Mesenchymal stem cell (in vitro differentiated cells and primary cell): ENCODE data around the gene ALDH3A2.

Experiments
- DNase-seq: peaks from one replicate; pipeline ENCODE4 v3.0.0-alpha.2; 2013
- H2AFZ ChIP-seq: one replicate; pipeline ENCODE4 v1.6.1; 2013; ENCODE audit warnings: low read depth, mild to moderate bottlenecking, control low read depth, inconsistent platforms, low read length, moderate library complexity
- H2AK5ac ChIP-seq: 2 replicates; pipeline ENCODE4 v1.6.1; 2013; ENCODE audit warnings: low read length, moderate library complexity, mild to moderate bottlenecking, inconsistent platforms; ENCODE audit not compliant: severe bottlenecking
- H2BK120ac ChIP-seq: one replicate; pipeline ENCODE4 v1.6.1; 2013; ENCODE audit warnings: low read depth, mild to moderate bottlenecking, inconsistent platforms, low read length, moderate library complexity
- H2BK12ac ChIP-seq, 2 experiments: one replicate each; pipeline ENCODE4 v1.6.1; 2013; ENCODE audit warnings: inconsistent platforms in 2 of 2, low read length in 2 of 2, mild to moderate bottlenecking in 2 of 2, moderate library complexity in 2 of 2, control low read depth in 1 of 2
- H2BK15ac ChIP-seq: one replicate; pipeline ENCODE4 v1.6.1; 2013; ENCODE audit warnings: mild to moderate bottlenecking, low read depth, inconsistent platforms; ENCODE audit not compliant: poor library complexity, severe bottlenecking
- H2BK5ac ChIP-seq: 2 replicates; pipeline ENCODE4 v1.6.1; 2013; ENCODE audit warnings: low read depth, mild to moderate bottlenecking, low read length, control low read depth, inconsistent platforms; ENCODE audit not compliant: poor library complexity, severe bottlenecking
- H3K14ac ChIP-seq, 2 experiments: one replicate each; pipeline ENCODE4 v1.6.1; 2013; ENCODE audit warnings: inconsistent platforms in 2 of 2, low read length in 2 of 2, control low read depth in 1 of 2, mild to moderate bottlenecking in 1 of 2, moderate library complexity in 1 of 2
- H3K18ac ChIP-seq, 2 experiments: one replicate each; pipeline ENCODE4 v1.6.1; 2013; ENCODE audit warnings: inconsistent platforms in 2 of 2, low read length in 2 of 2, control low read depth in 1 of 2, low read depth in 1 of 2, mild to moderate bottlenecking in 1 of 2
- H3K23ac ChIP-seq, 2 experiments: one replicate each; pipeline ENCODE4 v1.6.1; 2013; ENCODE audit warnings: inconsistent platforms in 2 of 2, low read length in 2 of 2, mild to moderate bottlenecking in 2 of 2, moderate library complexity in 2 of 2, control low read depth in 1 of 2
- H3K27ac ChIP-seq: 2 replicates; pipeline ENCODE4 v1.5.1; 2013; ENCODE audit warnings: mild to moderate bottlenecking, moderate library complexity, low read length, control low read depth, inconsistent platforms; ENCODE audit not compliant: poor library complexity, severe bottlenecking
- H3K27me3 ChIP-seq, 2 experiments: 2 replicates each; pipeline versions ENCODE4 v1.6.1 to v1.7.0; 2013; ENCODE audit warnings: low read length in 2 of 2, mild to moderate bottlenecking in 2 of 2, moderate library complexity in 2 of 2, control low read depth in 1 of 2, inconsistent platforms in 1 of 2; ENCODE audit not compliant: control insufficient read depth in 1 of 2, insufficient read depth in 1 of 2
- H3K36me3 ChIP-seq, 2 experiments: 2 replicates each; pipeline versions ENCODE4 v1.6.1 to v1.7.0; 2013; ENCODE audit warnings: low read length in 2 of 2, control low read depth in 1 of 2, inconsistent platforms in 1 of 2, low read depth in 1 of 2, mild to moderate bottlenecking in 1 of 2; ENCODE audit not compliant: insufficient read depth in 2 of 2, control insufficient read depth in 1 of 2
- H3K4ac ChIP-seq, 2 experiments: one replicate each; pipeline ENCODE4 v1.6.1; 2013; ENCODE audit warnings: inconsistent platforms in 2 of 2, low read length in 2 of 2, mild to moderate bottlenecking in 2 of 2, moderate library complexity in 2 of 2, control low read depth in 1 of 2, low read depth in 1 of 2
- H3K4me1 ChIP-seq: 2 replicates; pipeline ENCODE4 v1.6.1; 2013; ENCODE audit warnings: low read depth, low read length, control low read depth; ENCODE audit not compliant: control insufficient read depth, insufficient read depth
- H3K4me2 ChIP-seq: 2 replicates; pipeline ENCODE4 v1.6.1; 2013; ENCODE audit warnings: low read length, mild to moderate bottlenecking, inconsistent platforms; ENCODE audit not compliant: poor library complexity, severe bottlenecking
- H3K4me3 ChIP-seq, 2 experiments: 2 replicates each; pipeline versions ENCODE4 v1.5.1 to v1.7.0; 2013; ENCODE audit warnings: low read length in 2 of 2, mild to moderate bottlenecking in 2 of 2, control low read depth in 1 of 2, low read depth in 1 of 2; ENCODE audit not compliant: insufficient read depth in 1 of 2
- H3K79me1 ChIP-seq: replicated peaks from 2 replicates; pipeline ENCODE4 v1.6.1; 2013; ENCODE audit warnings: mild to moderate bottlenecking, control low read depth, low read length, inconsistent platforms; ENCODE audit not compliant: poor library complexity, severe bottlenecking
- H3K9ac ChIP-seq: 2 replicates; pipeline ENCODE4 v1.7.0; 2013; ENCODE audit warnings: mild to moderate bottlenecking, low read length, moderate library complexity
- H3K9me3 ChIP-seq: 2 replicates; pipeline ENCODE4 v1.7.0; 2013; ENCODE audit warnings: mild to moderate bottlenecking, low read length; ENCODE audit not compliant: control insufficient read depth
- H4K8ac ChIP-seq: one replicate; pipeline ENCODE4 v1.6.1; 2013; ENCODE audit warnings: inconsistent platforms, mild to moderate bottlenecking, low read length, moderate library complexity
- H4K91ac ChIP-seq: one replicate; pipeline ENCODE4 v1.6.1; 2013; ENCODE audit warnings: mild to moderate bottlenecking, low read length, inconsistent platforms
- WGBS: methylation state at CpG from one replicate; pipeline ENCODE4 v1.1.7; 2013; ENCODE audit warnings: mixed read lengths; 5-methylcytosine and 5-hydroxymethylcytosine counted together

ALDH3A2 gene

DNA sequence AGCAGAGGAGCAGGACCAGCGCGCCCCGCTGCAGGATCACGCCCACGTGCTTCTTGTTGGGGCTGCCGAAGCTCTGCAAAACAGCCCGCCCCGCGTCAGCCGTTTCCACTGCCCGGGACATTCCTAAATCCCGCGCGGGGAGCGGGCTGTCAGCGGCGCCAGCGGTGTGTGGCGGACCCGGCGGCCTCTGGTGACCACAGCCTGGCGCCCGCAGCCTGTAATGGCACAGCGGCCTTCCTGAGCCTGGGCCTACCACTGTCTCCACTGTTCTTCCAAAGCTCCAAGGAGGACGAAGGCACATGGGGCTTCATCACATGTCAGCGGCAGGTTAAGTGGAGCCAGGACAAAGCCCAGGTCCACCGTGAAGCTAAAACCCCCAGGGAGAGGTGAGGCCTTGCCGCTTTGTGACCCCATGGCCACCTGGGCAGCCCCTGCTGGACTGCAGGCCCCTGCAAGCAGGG, 65.4 kb downstream of the ALDH3A2 start:
- H3K4me2 ChIP-seq: no peak overlapping the region
- H3K9ac ChIP-seq: no peak overlapping the region
- no peak overlapping the region for H2BK15ac ChIP-seq
- no peak overlapping the region for H3K27ac ChIP-seq
- H3K14ac ChIP-seq: no peak overlapping the region
- DNase-seq: no peak
- H3K4me1 ChIP-seq: peaks cover 16% of the 10 kb centered on the region
- WGBS: 92% methylated on average over 28 of the region's 28 CpGs
- no peak overlapping the region for H3K18ac ChIP-seq
- no peak overlapping the region for H2AK5ac ChIP-seq
- no peaks in the 10 kb centered on the region for H3K9me3 ChIP-seq
- no peak overlapping the region for H2AFZ ChIP-seq
- H3K79me1 ChIP-seq: no peaks in the 10 kb centered on the region
- no peak overlapping the region for H4K91ac ChIP-seq
- H3K36me3 ChIP-seq: no peaks in the 10 kb centered on the region
- H2BK120ac ChIP-seq: no peak overlapping the region
- H3K27me3 ChIP-seq: peaks cover 7 to 23% of the 10 kb centered on the region in 2 experiments
- H3K4ac ChIP-seq: no peak overlapping the region
- no peak overlapping the region for H2BK12ac ChIP-seq
- H3K4me3 ChIP-seq: no peak overlapping the region
- H4K8ac ChIP-seq: no peak overlapping the region
- no peak overlapping the region for H2BK5ac ChIP-seq
- H3K23ac ChIP-seq: no peak overlapping the region

DNA sequence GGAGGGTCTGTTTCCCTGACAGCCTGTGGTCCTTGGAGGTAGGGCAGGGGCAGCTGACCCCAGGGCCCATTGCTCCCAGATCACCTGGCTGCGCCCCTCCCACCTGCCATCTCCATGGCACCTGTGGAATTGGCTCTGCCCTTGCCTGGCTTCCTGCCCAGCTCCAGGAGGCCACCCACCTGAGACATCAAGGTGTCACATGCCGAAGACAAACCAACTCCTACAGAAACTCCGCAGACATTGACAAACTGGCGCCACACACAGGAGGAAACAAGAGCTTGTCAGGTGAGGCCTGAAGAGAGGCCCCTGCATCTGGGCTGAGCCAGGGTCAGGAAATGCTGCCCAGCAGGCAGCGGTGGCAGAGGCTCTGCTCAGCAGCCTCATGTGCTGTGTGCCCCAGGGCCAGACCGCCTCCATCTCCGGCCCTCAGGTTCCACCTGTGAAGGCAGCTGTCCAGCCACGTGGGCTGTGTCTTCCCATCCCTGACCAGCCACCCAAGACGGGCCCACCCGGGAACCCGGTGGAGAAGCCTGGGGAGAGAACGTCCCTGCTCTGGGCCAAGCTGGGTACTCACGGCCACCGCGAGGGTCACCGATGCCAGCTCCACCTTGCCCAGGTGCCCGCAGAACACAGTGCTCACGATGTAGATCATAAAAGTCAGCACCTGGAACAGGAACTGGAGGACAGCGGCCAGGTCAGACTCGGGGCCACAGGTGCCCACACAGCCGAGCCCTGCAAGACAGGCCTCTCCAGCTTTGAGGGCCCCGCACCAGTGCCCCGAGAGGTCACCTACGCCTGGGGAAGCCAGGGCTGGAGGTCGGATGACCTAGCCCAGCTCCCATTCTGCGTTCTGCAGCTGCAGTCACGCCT, 66.2 kb downstream of the ALDH3A2 start:
- 90% methylated on average over 27 of the region's 27 CpGs for WGBS
- Histone ChIP-seq H2BK12ac (no peak overlapping the region), H2AFZ (no peak overlapping the region), H3K14ac (no peak overlapping the region), H3K27ac (no peak overlapping the region), H3K4me2 (no peak overlapping the region), H3K18ac (no peak overlapping the region), H3K4ac (no peak overlapping the region), H3K9ac (no peak overlapping the region), H3K79me1 (no peaks in the 10 kb centered on the region), H4K91ac (no peak overlapping the region), H3K27me3 (peaks cover 7 to 26% of the 10 kb centered on the region in 2 experiments), H3K36me3 (no peaks in the 10 kb centered on the region), H2BK120ac (no peak overlapping the region), H3K9me3 (no peaks in the 10 kb centered on the region), H3K4me3 (no peak overlapping the region), H2BK15ac (no peak overlapping the region), H3K4me1 (peaks cover 19% of the 10 kb centered on the region), H2BK5ac (no peak overlapping the region), H3K23ac (no peak overlapping the region), H2AK5ac (no peak overlapping the region), H4K8ac (no peak overlapping the region)
- no peak for DNase-seq

GRCh38 chr17:19716108-19717030, 67.8 kb downstream of the ALDH3A2 start, which contains the start of gene SLC47A2:
Gene SLC47A2 (minus strand): TSS chr17:19716584. CDS start chr17:19716555, 29 bp downstream.
- Histone ChIP-seq H2AFZ (no peak within 1 kb of the TSS), H3K14ac (no peak within 1 kb of the TSS), H4K91ac (no peak within 1 kb of the TSS), H2BK15ac (no peak within 1 kb of the TSS), H3K9ac (no peak within 1 kb of the TSS), H3K4me2 (no peak within 1 kb of the TSS), H3K79me1 (no peaks in the 10 kb centered on the region), H3K4me3 (no peak within 1 kb of the TSS), H2AK5ac (no peak within 1 kb of the TSS), H3K27me3 (peaks cover 7 to 37% of the 10 kb centered on the region in 2 experiments), H3K4me1 (peaks cover 34% of the 10 kb centered on the region), H2BK120ac (no peak within 1 kb of the TSS), H3K9me3 (no peaks in the 10 kb centered on the region), H2BK5ac (no peak within 1 kb of the TSS), H3K23ac (no peak within 1 kb of the TSS), H3K27ac (no peak within 1 kb of the TSS), H3K36me3 (no peaks in the 10 kb centered on the region), H3K18ac (no peak within 1 kb of the TSS), H2BK12ac (no peak within 1 kb of the TSS), H3K4ac (peak within 1 kb of the TSS in 1 of 2 experiments; percentile 27), H4K8ac (no peak within 1 kb of the TSS)
- no peak for DNase-seq
- WGBS: 85% methylated on average over 13 of the region's 13 CpGs

DNA sequence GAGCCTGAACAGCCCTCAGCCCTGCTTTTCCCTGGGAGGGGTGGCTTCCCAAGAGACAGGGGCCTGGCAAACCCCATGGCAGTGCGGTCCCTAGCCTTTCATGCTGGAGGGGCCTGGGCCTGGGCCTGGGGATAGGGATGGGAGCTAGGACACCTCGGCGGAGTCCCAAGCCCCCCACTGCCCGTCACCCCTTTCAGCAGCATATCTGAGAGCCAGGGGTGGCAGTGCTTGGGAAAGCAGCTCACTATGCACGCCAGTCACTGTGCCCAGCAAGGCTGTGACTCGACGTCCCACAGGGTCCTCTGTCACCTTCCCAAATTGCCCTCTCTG, 68.4 kb downstream of the ALDH3A2 start:
- Histone ChIP-seq H2AK5ac (no peak overlapping the region), H2BK120ac (no peak overlapping the region), H3K79me1 (no peaks in the 10 kb centered on the region), H3K4me3 (no peak overlapping the region), H3K4me1 (peaks cover 34% of the 10 kb centered on the region), H4K8ac (no peak overlapping the region), H3K4me2 (no peak overlapping the region), H2BK5ac (no peak overlapping the region), H4K91ac (no peak overlapping the region), H3K18ac (no peak overlapping the region), H3K36me3 (no peaks in the 10 kb centered on the region), H3K9ac (no peak overlapping the region), H2BK12ac (no peak overlapping the region), H3K4ac (no peak overlapping the region), H2BK15ac (no peak overlapping the region), H3K14ac (no peak overlapping the region), H2AFZ (no peak overlapping the region), H3K27me3 (peaks cover 7 to 37% of the 10 kb centered on the region in 2 experiments), H3K23ac (no peak overlapping the region), H3K9me3 (no peaks in the 10 kb centered on the region), H3K27ac (no peak overlapping the region)
- DNase-seq: no peak
- WGBS: 95% methylated on average over 7 of the region's 7 CpGs
